Mammary epithelial cell (primary cell): Measurements from ENCODE around the gene KCNQ5.

Experiments used
- EZH2 ChIP-seq: IDR thresholded peaks from 2 replicates; pipeline ENCODE4 v1.6.1; 2012; ENCODE audit warnings: low read length, inconsistent platforms, borderline replicate concordance
- TF ChIP-seq, protein P1 (sequence below), 2 donors: IDR thresholded peaks in 1 of 2; conservative IDR thresholded peaks in 1 of 2; 2 replicates each; pipeline ENCODE4 v1.5.1; 2011 to 2012; ENCODE audit warnings: inconsistent platforms in 2 of 2, low read length in 2 of 2, mild to moderate bottlenecking in 2 of 2, control low read depth in 1 of 2, low read depth in 1 of 2; ENCODE audit not compliant: insufficient read depth in 1 of 2; ENCODE audit errors: extremely low read depth in 1 of 2

DNA sequence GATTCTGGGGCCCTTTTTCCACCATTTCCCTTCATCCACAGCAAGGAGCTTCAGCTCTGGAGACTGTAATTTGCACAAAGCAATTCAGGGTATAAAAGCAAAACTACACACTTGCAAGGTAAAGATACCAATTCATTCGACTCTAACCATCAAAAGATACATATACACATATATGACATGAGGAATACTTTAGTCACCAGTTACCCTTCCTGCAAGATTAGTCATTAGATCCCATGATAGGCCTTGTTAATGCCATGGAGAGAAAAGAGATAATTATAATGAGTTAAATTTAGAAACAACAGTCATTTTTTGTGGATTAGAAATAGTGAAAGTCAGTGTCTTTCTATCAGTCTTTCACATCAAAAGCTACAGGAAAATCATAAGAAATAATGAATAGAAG is 204.2 kb downstream of the KCNQ5 start:
- TF ChIP-seq, protein P1, sequence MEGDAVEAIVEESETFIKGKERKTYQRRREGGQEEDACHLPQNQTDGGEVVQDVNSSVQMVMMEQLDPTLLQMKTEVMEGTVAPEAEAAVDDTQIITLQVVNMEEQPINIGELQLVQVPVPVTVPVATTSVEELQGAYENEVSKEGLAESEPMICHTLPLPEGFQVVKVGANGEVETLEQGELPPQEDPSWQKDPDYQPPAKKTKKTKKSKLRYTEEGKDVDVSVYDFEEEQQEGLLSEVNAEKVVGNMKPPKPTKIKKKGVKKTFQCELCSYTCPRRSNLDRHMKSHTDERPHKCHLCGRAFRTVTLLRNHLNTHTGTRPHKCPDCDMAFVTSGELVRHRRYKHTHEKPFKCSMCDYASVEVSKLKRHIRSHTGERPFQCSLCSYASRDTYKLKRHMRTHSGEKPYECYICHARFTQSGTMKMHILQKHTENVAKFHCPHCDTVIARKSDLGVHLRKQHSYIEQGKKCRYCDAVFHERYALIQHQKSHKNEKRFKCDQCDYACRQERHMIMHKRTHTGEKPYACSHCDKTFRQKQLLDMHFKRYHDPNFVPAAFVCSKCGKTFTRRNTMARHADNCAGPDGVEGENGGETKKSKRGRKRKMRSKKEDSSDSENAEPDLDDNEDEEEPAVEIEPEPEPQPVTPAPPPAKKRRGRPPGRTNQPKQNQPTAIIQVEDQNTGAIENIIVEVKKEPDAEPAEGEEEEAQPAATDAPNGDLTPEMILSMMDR (conservative IDR thresholded peaks at IDR 0.05 in 1 of 2, IDR thresholded peaks at IDR 0.05 in 1 of 2; ENCODE audit: extremely low read depth in 1 of 2, insufficient read depth in 1 of 2, low read depth in 1 of 2, low read length in 2 of 2), result no peak
- no peak for TF ChIP-seq EZH2
